H1 (cell line): ENCODE measurements around the gene C16orf87. TPM values are rescaled to one million over a fixed set of nuclear protein-coding genes. Genes with fewer than 3 reads are reported as not detected.

ENCODE experiments used
- TAF7 ChIP-seq: optimal IDR thresholded peaks from 2 replicates; pipeline ENCODE3; 2011; ENCODE audit warnings: low read depth, mild to moderate bottlenecking, inconsistent platforms, low read length, moderate library complexity, borderline replicate concordance
- polyA plus RNA-seq, 7 experiments: library from polyadenylated mRNA; depleted of rRNA in 3 of 7; stranded (reverse) in 5 of 7; unstranded in 2 of 7; fragments of >200 nt in 5 of 7; fragments of 200-250 nt in 2 of 7; gene quantifications; 1 replicate in 5 of 7; 2 replicates in 1 of 7; 4 replicates in 1 of 7; pipeline versions ENCODE4 v1.2.1 to v1.2.3, GENCODE V29; 2011 to 2013; ENCODE audit warnings: missing spikeins in 2 of 7, mixed read lengths in 2 of 7
- total RNA-seq: library from RNA; stranded (reverse); fragmentation: NEBNext Ultra II Directional; extraction: Animal tissue kit (Norgen Biotek cat#: 25700); gene quantifications from 2 replicates; pipeline ENCODE4 v1.2.1, GENCODE V29; 2021

C16orf87 gene
- total and polyA plus RNA-seq, 2 of the 8 experiments (the other 6 are each of a cell fraction or from before 2014, with no cell fraction given) = 4.8 to 21.8 TPM

- TF ChIP-seq TAF7 = no peak
These were observed 15.0 kb upstream of the C16orf87 start (continued) for GRCh38 chr16:46845952-46846351.
